Measurements from ENCODE around the gene DYNAP. TPM values are rescaled to one million over a fixed set of nuclear protein-coding genes. Genes with fewer than 3 reads are reported as not detected.

Gene DYNAP
- polyA plus RNA-seq, 2 of the 4 experiments (the other 2 are of a cell fraction) = not detected

- Histone ChIP-seq H3K4me2 (no peak overlapping the region), H3K4me1 (no peaks in the 10 kb centered on the region), H3K27ac (no peak overlapping the region), H3K4me3 (no peak overlapping the region), H3K9me3 (no peaks in the 10 kb centered on the region)
- POLR2A ChIA-PET = no interaction called here
- ATAC-seq (no peak), DNase-seq (ENCODE audit: low read depth in 1 of 2, low spot score in 1 of 2) (no peak), FAIRE-seq (no peak)
- TF ChIP-seq KDM5A (IDR thresholded peaks at IDR 0.05) = no peak
- TF ChIP-seq, protein P1, sequence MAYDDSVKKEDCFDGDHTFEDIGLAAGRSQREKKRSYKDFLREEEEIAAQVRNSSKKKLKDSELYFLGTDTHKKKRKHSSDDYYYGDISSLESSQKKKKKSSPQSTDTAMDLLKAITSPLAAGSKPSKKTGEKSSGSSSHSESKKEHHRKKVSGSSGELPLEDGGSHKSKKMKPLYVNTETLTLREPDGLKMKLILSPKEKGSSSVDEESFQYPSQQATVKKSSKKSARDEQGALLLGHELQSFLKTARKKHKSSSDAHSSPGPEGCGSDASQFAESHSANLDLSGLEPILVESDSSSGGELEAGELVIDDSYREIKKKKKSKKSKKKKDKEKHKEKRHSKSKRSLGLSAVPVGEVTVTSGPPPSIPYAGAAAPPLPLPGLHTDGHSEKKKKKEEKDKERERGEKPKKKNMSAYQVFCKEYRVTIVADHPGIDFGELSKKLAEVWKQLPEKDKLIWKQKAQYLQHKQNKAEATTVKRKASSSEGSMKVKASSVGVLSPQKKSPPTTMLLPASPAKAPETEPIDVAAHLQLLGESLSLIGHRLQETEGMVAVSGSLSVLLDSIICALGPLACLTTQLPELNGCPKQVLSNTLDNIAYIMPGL (CRISPR knock-in tag; IDR thresholded peaks at IDR 0.05; ENCODE audit: borderline replicate concordance) = no peak
- CTCF ChIA-PET = no interaction called here
- WGBS (ENCODE audit: missing lambda C conversion rate) = 0% methylated on average over 1 of the region's 1 CpG
Measured at GRCh38 chr18:54626779-54627178, 35.7 kb downstream of the DYNAP start.

DNA sequence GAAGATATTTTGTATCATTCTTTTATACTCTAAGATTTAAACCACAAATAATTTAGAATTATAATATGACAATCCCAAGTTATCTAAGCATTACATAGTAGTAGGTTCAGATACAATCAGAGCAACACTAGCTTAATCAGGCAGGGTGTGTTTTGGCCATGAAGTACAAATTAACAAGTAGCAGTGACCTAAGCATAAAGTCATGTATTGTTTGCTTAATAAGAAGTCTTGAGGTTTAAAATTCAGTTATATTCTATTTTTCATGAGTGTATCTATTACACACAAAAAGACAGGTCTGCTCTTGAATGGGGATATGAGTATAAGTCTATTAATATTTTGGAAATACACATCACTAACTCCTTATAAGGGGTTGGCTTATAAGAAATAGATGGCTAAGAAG is 39.9 kb downstream of the DYNAP start:
- DNase-seq (ENCODE audit: low read depth in 1 of 2, low spot score in 1 of 2) = no peak
- ChIA-PET CTCF (interaction anchor here (0.6 kb wide), 1 partner anchor 564 kb away, joined by 3 read pairs; no protein-coding TSS in a partner anchor), POLR2A (no interaction called here)
- no peaks in the 10 kb centered on the region for H3K9me3 ChIP-seq
- H3K27ac ChIP-seq = no peak overlapping the region
- no peak for ATAC-seq
- no peaks in the 10 kb centered on the region for H3K4me1 ChIP-seq
- H3K4me3 ChIP-seq = no peak overlapping the region
- no peak overlapping the region for H3K4me2 ChIP-seq
- TF ChIP-seq POLR2AphosphoS2 (conservative IDR thresholded peaks at IDR 0.05; ENCODE audit: low read length) (no peak), FOSB (CRISPR knock-in tag; IDR thresholded peaks at IDR 0.05) (no peak), HOXB5 (CRISPR knock-in tag; IDR thresholded peaks at IDR 0.05) (no peak), CHD4 (IDR thresholded peaks at IDR 0.05; ENCODE audit: borderline replicate concordance) (no peak), SMC3 (IDR thresholded peaks at IDR 0.05) (no peak), RNF2 (IDR thresholded peaks at IDR 0.05; ENCODE audit: borderline replicate concordance, low read depth) (no peak), CTCF (IDR thresholded peaks at IDR 0.05) (no peak), GATA3 (IDR thresholded peaks at IDR 0.05; ENCODE audit: borderline replicate concordance) (no peak), SREBF2 (IDR thresholded peaks at IDR 0.05) (no peak), CEBPB (IDR thresholded peaks at IDR 0.05) (no peak), KDM5A (IDR thresholded peaks at IDR 0.05) (no peak), E2F6 (IDR thresholded peaks at IDR 0.05; ENCODE audit: borderline replicate concordance, low read depth) (no peak)
- TF ChIP-seq, protein P2, sequence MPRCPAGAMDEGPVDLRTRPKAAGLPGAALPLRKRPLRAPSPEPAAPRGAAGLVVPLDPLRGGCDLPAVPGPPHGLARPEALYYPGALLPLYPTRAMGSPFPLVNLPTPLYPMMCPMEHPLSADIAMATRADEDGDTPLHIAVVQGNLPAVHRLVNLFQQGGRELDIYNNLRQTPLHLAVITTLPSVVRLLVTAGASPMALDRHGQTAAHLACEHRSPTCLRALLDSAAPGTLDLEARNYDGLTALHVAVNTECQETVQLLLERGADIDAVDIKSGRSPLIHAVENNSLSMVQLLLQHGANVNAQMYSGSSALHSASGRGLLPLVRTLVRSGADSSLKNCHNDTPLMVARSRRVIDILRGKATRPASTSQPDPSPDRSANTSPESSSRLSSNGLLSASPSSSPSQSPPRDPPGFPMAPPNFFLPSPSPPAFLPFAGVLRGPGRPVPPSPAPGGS (IDR thresholded peaks at IDR 0.05) = no peak
- FAIRE-seq = no peak

DNA sequence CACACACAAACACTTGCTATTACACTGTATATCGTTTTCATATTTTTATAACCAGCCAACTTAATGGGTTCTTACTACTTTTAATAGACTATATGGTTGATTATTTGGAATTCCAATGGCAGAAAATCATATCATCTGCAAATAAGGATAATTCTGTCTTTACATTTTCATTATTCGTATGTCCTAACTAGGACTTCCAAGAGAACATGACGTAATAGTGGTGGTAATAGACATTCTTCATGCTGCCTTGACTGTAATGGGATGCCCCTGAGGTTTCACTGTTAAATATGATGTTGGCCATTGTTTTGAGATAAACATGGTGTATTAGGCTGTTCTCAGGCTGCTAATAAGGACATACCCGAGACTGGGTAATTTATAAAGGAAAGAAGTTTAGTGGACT is 45.2 kb downstream of the DYNAP start:
- ATAC-seq (no peak), FAIRE-seq (no peak), DNase-seq (ENCODE audit: low read depth in 1 of 2, low spot score in 1 of 2) (no peak)
- Histone ChIP-seq H3K27ac (no peak overlapping the region), H3K4me2 (no peak overlapping the region), H3K9me3 (no peaks in the 10 kb centered on the region), H3K4me1 (no peaks in the 10 kb centered on the region), H3K4me3 (no peak overlapping the region)
- POLR2A ChIA-PET = no interaction called here
- TF ChIP-seq HEYL (CRISPR knock-in tag; IDR thresholded peaks at IDR 0.05) (no peak), FOSB (CRISPR knock-in tag; IDR thresholded peaks at IDR 0.05) (no peak), CHD4 (IDR thresholded peaks at IDR 0.05; ENCODE audit: borderline replicate concordance) (no peak), BHLHE40 (IDR thresholded peaks at IDR 0.05; ENCODE audit: low read depth, low read length) (no peak), POLR2A (IDR thresholded peaks at IDR 0.05; ENCODE audit: low read length) (no peak), SREBF2 (IDR thresholded peaks at IDR 0.05) (no peak), KDM5A (IDR thresholded peaks at IDR 0.05) (no peak), USF2 (IDR thresholded peaks at IDR 0.05) (no peak)
- TF ChIP-seq, protein P3, sequence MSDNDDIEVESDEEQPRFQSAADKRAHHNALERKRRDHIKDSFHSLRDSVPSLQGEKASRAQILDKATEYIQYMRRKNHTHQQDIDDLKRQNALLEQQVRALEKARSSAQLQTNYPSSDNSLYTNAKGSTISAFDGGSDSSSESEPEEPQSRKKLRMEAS (IDR thresholded peaks at IDR 0.05) = no peak
- TF ChIP-seq, protein P2 (IDR thresholded peaks at IDR 0.05) = no peak
- WGBS (ENCODE audit: missing lambda C conversion rate) = 6% methylated on average over 4 of the region's 4 CpGs
- CTCF ChIA-PET = no interaction called here

Data from A549 (cell line).